Stimulated activated CD4-positive, alpha-beta T cell treated with anti-CD3 and anti-CD28 coated beads, Interleukin-4, amount 100 ng/mL, for 24 hours (primary cell): ENCODE results near the gene COL23A1.
"Not testable (repeated sequence)": the region's sequence is repeated elsewhere in the genome, so short reads cannot be mapped to it uniquely, and the experiment has no call there.

Experiments
- DNase-seq: peaks from one replicate; pipeline ENCODE4 v3.0.0-alpha.2; 2020

Gene COL23A1

GRCh38 chr5:178370102-178370501 lies 220.1 kb downstream of the COL23A1 start:
- DNase-seq, result no peak

- DNase-seq, result not testable (repeated sequence)
Observed at GRCh38 chr5:178369469-178369868, 220.7 kb downstream of the COL23A1 start.

GRCh38 chr5:178368716-178369300 lies 221.4 kb downstream of the COL23A1 start:
- no peak for DNase-seq

- no peak for DNase-seq
Observed at GRCh38 chr5:178368274-178368673, 221.9 kb downstream of the COL23A1 start.

- DNase-seq, result no peak
Observed at GRCh38 chr5:178367736-178368120, 222.5 kb downstream of the COL23A1 start.

- no peak for DNase-seq
Observed at GRCh38 chr5:178366998-178367735, 223.0 kb downstream of the COL23A1 start.

GRCh38 chr5:178365501-178366440 lies 224.4 kb downstream of the COL23A1 start:
- no peak for DNase-seq

GRCh38 chr5:178364326-178364675 lies 225.9 kb downstream of the COL23A1 start:
- DNase-seq, result no peak

- DNase-seq, result no peak
Observed at GRCh38 chr5:178363501-178364325, 226.5 kb downstream of the COL23A1 start.

GRCh38 chr5:178361657-178362445 lies 228.3 kb downstream of the COL23A1 start:
- no peak for DNase-seq

- DNase-seq, result no peak
Observed at GRCh38 chr5:178360926-178361235, 229.3 kb downstream of the COL23A1 start.

GRCh38 chr5:178360222-178360925 lies 229.8 kb downstream of the COL23A1 start:
- no peak for DNase-seq

GRCh38 chr5:178359738-178360137 lies 230.5 kb downstream of the COL23A1 start:
- DNase-seq, result no peak

- DNase-seq, result no peak
Observed at GRCh38 chr5:178357678-178358077, 232.5 kb downstream of the COL23A1 start.

GRCh38 chr5:178357121-178357521 lies 233.1 kb downstream of the COL23A1 start:
- DNase-seq, result no peak

GRCh38 chr5:178356431-178356872 lies 233.7 kb downstream of the COL23A1 start:
- DNase-seq, result no peak

- no peak for DNase-seq
Observed at GRCh38 chr5:178355671-178356070, 234.5 kb downstream of the COL23A1 start.

- no peak for DNase-seq
Observed at GRCh38 chr5:178353461-178353860, 236.7 kb downstream of the COL23A1 start.

GRCh38 chr5:178352035-178352349 lies 238.2 kb downstream of the COL23A1 start:
- no peak for DNase-seq

- no peak for DNase-seq
Observed at GRCh38 chr5:178351221-178352034, 238.8 kb downstream of the COL23A1 start.
